Lung (tissue), 12 donors: ENCODE data around the gene IFT52. TPM values are rescaled to one million over a fixed set of nuclear protein-coding genes. Genes with fewer than 3 reads are reported as not detected.

ENCODE experiments used
- ATAC-seq: fragments of 200-7000 bp; cut with Tn5 transposase; one replicate; pipeline ENCODE4 v1.9.1; 2020; ENCODE audit warnings: moderate number of reproducible peaks; ENCODE audit not compliant: insufficient read depth, low FRiP score
- DNase-seq, 3 donors: peaks; one replicate each; pipeline ENCODE4 v3.0.0-alpha.2; 2013 to 2017
- H3K27ac ChIP-seq, 2 donors: one replicate each; pipeline ENCODE4 v1.5.1; 2013; ENCODE audit warnings: mild to moderate bottlenecking in 2 of 2, moderate library complexity in 2 of 2, control low read depth in 1 of 2, inconsistent platforms in 1 of 2, low read depth in 1 of 2, low read length in 1 of 2
- H3K27me3 ChIP-seq, 3 donors: one replicate each; pipeline ENCODE4 v1.5.1; 2013; ENCODE audit warnings: low read length in 2 of 3; ENCODE audit not compliant: control insufficient read depth in 3 of 3, insufficient read depth in 3 of 3
- H3K36me3 ChIP-seq, 4 donors: one replicate each; pipeline ENCODE4 v1.5.1; 2013; ENCODE audit warnings: low read length in 4 of 4, mild to moderate bottlenecking in 1 of 4, moderate library complexity in 1 of 4; ENCODE audit not compliant: control insufficient read depth in 4 of 4, insufficient read depth in 4 of 4
- H3K4me1 ChIP-seq, 5 donors: one replicate each; pipeline ENCODE4 v1.5.1; 2013; ENCODE audit warnings: low read length in 5 of 5, mild to moderate bottlenecking in 2 of 5, moderate library complexity in 1 of 5; ENCODE audit not compliant: control insufficient read depth in 5 of 5, insufficient read depth in 5 of 5
- H3K4me3 ChIP-seq: one replicate; pipeline ENCODE4 v1.5.1; 2013; ENCODE audit warnings: mild to moderate bottlenecking, control low read depth, moderate library complexity
- H3K9ac ChIP-seq, 2 donors: one replicate each; pipeline ENCODE4 v1.5.1; 2013; ENCODE audit warnings: low read length in 2 of 2, control low read depth in 1 of 2; ENCODE audit not compliant: insufficient read depth in 1 of 2
- H3K9me3 ChIP-seq, 4 donors: one replicate each; pipeline ENCODE4 v1.5.1; 2013; ENCODE audit warnings: low read length in 3 of 4, mild to moderate bottlenecking in 1 of 4, moderate library complexity in 1 of 4; ENCODE audit not compliant: control insufficient read depth in 4 of 4, insufficient read depth in 3 of 4
- CTCF ChIP-seq: IDR thresholded peaks from 2 replicates; pipeline ENCODE4 v1.5.1; 2012; ENCODE audit warnings: mild to moderate bottlenecking; ENCODE audit errors: control extremely low read depth, extremely low read depth
- WGBS, 2 donors: extraction: QIAGEN DNeasy Blood & Tissue Kit; methylation state at CpG; one replicate each; pipeline ENCODE4 v1.1.7; 2013; 5-methylcytosine and 5-hydroxymethylcytosine counted together
- polyA plus RNA-seq, 2 donors: library from polyadenylated mRNA; stranded (reverse); fragments of 200-250 nt; gene quantifications; one replicate each; pipeline ENCODE4 v1.2.1, GENCODE V29; 2013
- total RNA-seq, 2 donors: library from RNA; depleted of rRNA in 1 of 2; stranded (reverse); fragments of >200 nt in 1 of 2; gene quantifications; one replicate each; pipeline ENCODE4 v1.2.1, GENCODE V29; 2014 to 2021
- donor health status: control.
- donor health status: control.
- donor health status: Bipolar disorder and iron deficiency.
- donor health status: healthy.
- donor health status: DM: yes; HTN: yes; CAD: no.

IFT52 gene
- total and polyA plus RNA-seq, 4 donors, result 16.0 to 49.0 (median 22.5) TPM

GRCh38 chr20:43563991-43564390, 26.7 kb upstream of the IFT52 start:
- Histone ChIP-seq H3K27me3 (no peaks in the 10 kb centered on the region), H3K9ac (no peak overlapping the region), H3K4me3 (no peak overlapping the region), H3K9me3 (no peaks in the 10 kb centered on the region), H3K27ac (no peak overlapping the region), H3K4me1 (no peaks in the 10 kb centered on the region), H3K36me3 (no peaks in the 10 kb centered on the region)
- DNase-seq (no peak), ATAC-seq (no peak)
- no peak for TF ChIP-seq CTCF
- 93 to 98% methylated on average over 6 to 7 of the region's 7 CpGs for WGBS, 2 donors

GRCh38 chr20:43564455-43564854, 26.3 kb upstream of the IFT52 start:
- DNase-seq (no peak), ATAC-seq (no peak)
- Histone ChIP-seq H3K4me3 (no peak overlapping the region), H3K27me3 (no peaks in the 10 kb centered on the region), H3K36me3 (no peaks in the 10 kb centered on the region), H3K27ac (no peak overlapping the region), H3K9me3 (no peaks in the 10 kb centered on the region), H3K4me1 (no peaks in the 10 kb centered on the region), H3K9ac (no peak overlapping the region)
- 98 to 99% methylated on average over 8 of the region's 8 CpGs for WGBS, 2 donors
- TF ChIP-seq CTCF, result no peak

- WGBS, 2 donors, result 82 to 91% methylated on average over 18 of the region's 18 CpGs
- no peaks in the 10 kb centered on the region for H3K27me3 ChIP-seq
- no peaks in the 10 kb centered on the region for H3K4me1 ChIP-seq
- H3K27ac ChIP-seq, result no peak overlapping the region
- TF ChIP-seq CTCF, result no peak
- no peaks in the 10 kb centered on the region for H3K36me3 ChIP-seq
- no peak for ATAC-seq
- no peaks in the 10 kb centered on the region for H3K9me3 ChIP-seq
- no peak overlapping the region for H3K9ac ChIP-seq
- DNase-seq, result no peak
- no peak overlapping the region for H3K4me3 ChIP-seq
Observed at GRCh38 chr20:43564993-43565757, 25.6 kb upstream of the IFT52 start.

GRCh38 chr20:43565758-43566104, 25.0 kb upstream of the IFT52 start:
- no peaks in the 10 kb centered on the region for H3K27me3 ChIP-seq
- DNase-seq (no peak), ATAC-seq (no peak)
- peaks cover 0 to 3% (median 0%) of the 10 kb centered on the region in 4 donors for H3K36me3 ChIP-seq
- WGBS, 2 donors, result 95 to 97% methylated on average over 4 of the region's 4 CpGs
- TF ChIP-seq CTCF, result no peak
- H3K9me3 ChIP-seq, result no peaks in the 10 kb centered on the region
- no peak overlapping the region for H3K27ac ChIP-seq
- H3K4me3 ChIP-seq, result no peak overlapping the region
- no peak overlapping the region for H3K9ac ChIP-seq
- no peaks in the 10 kb centered on the region for H3K4me1 ChIP-seq
